Panc1 (cell line): ENCODE results near the gene SPRYD3. TPM values are rescaled to one million over a fixed set of nuclear protein-coding genes. Genes with fewer than 3 reads are reported as not detected.

Experiments
- ATAC-seq: fragments of 200-7000 bp; cut with Tn5 transposase; 2 replicates; pipeline ENCODE4 v1.9.1; 2020; ENCODE audit warnings: mild to moderate bottlenecking, moderate library complexity
- BruUV-seq: library from RNA; stranded (reverse); fragments of 400-500 nt; replicated peaks from 2 replicates; lab custom pipeline; 2021; lab: Mats Ljungman, UMichigan
- CTCF ChIA-PET: fragments of 300-600 bp; sonication (Branson Sonifier 250); formaldehyde crosslinking; loops from one replicate; lab custom pipeline; 2022; ENCODE audit warnings: antibody characterized with exemption; lab: Charles Lee
- POLR2A ChIA-PET: fragments of 300-600 bp; sonication (Branson Sonifier 250); formaldehyde crosslinking; loops from one replicate; lab custom pipeline; 2022; ENCODE audit warnings: antibody characterized with exemption; lab: Charles Lee
- DNase-seq: peaks from one replicate; pipeline ENCODE4 v3.0.0-alpha.2; 2010; ENCODE audit warnings: low read depth, low spot score
- H3K27ac ChIP-seq: 2 replicates; pipeline ENCODE4 v1.5.1; 2011; ENCODE audit warnings: mild to moderate bottlenecking, low read length, inconsistent platforms
- H3K27me3 ChIP-seq: fragments of 200-500 bp; sonication (Bioruptor generic); 2 replicates; pipeline ENCODE4 v1.6.0; 2014; ENCODE audit warnings: low read length, inconsistent platforms; ENCODE audit not compliant: control insufficient read depth, insufficient read depth
- H3K36me3 ChIP-seq: fragments of 200-500 bp; sonication (Bioruptor generic); 2 replicates; pipeline ENCODE4 v1.5.1; 2014; ENCODE audit warnings: inconsistent platforms, mild to moderate bottlenecking, low read length, moderate library complexity; ENCODE audit not compliant: control insufficient read depth, insufficient read depth
- H3K4me1 ChIP-seq: 2 replicates; pipeline ENCODE4 v1.5.1; 2011; ENCODE audit warnings: inconsistent platforms, mild to moderate bottlenecking, low read length, moderate library complexity; ENCODE audit not compliant: control insufficient read depth, insufficient read depth
- H3K4me3 ChIP-seq, 2 experiments: 2 replicates each; pipeline ENCODE4 v1.5.1; 2011 to 2012; ENCODE audit warnings: low read depth in 2 of 2, low read length in 2 of 2, mild to moderate bottlenecking in 2 of 2, inconsistent platforms in 1 of 2, moderate library complexity in 1 of 2
- H3K9me3 ChIP-seq: fragments of 200-500 bp; sonication (Bioruptor generic); 2 replicates; pipeline ENCODE4 v1.5.1; 2014; ENCODE audit warnings: low read depth, mild to moderate bottlenecking, inconsistent platforms, low read length, moderate library complexity; ENCODE audit not compliant: control insufficient read depth, insufficient read depth
- POLR2AphosphoS5 ChIP-seq: IDR thresholded peaks from 2 replicates; pipeline ENCODE4 v1.6.1; 2012; ENCODE audit warnings: mild to moderate bottlenecking, low read depth, low read length, moderate library complexity
- SIN3A ChIP-seq: IDR thresholded peaks from 2 replicates; pipeline ENCODE4 v1.6.1; 2012; ENCODE audit warnings: low read depth, mild to moderate bottlenecking, low read length, moderate library complexity, borderline replicate concordance; ENCODE audit not compliant: insufficient read depth
- TCF7L2 ChIP-seq: IDR thresholded peaks from 2 replicates; pipeline ENCODE4 v1.6.1; 2011; ENCODE audit warnings: mild to moderate bottlenecking, low read depth, low read length, inconsistent platforms
- in situ Hi-C: cut with HindIII; loops from 2 replicates; pipeline ENCODE4 v1.10.0; 2016; ENCODE audit warnings: low sequenced_read_pairs, low pct_unique_long_range_greater_than_20kb
- intact Hi-C: fragments of 100-400 bp; cut with micrococcal nuclease; formaldehyde crosslinking; loops from one replicate; pipeline ENCODE4 v1.10.0; 2022; ENCODE audit not compliant: unreplicated experiment
- total RNA-seq: library from RNA; stranded (reverse); gene quantifications from one replicate; pipeline ENCODE4 v1.2.1, GENCODE V29; 2021; ENCODE audit not compliant: unreplicated experiment
- TF ChIP-seq, protein P1 (sequence below), 2 experiments: IDR thresholded peaks; 2 replicates each; pipeline ENCODE4 v1.6.1; 2011 to 2012; ENCODE audit warnings: low read depth in 2 of 2, control low read depth in 1 of 2, low read length in 1 of 2, mild to moderate bottlenecking in 1 of 2, moderate library complexity in 1 of 2; ENCODE audit not compliant: insufficient read depth in 1 of 2
- TF ChIP-seq, protein P2 (sequence below): fragments of 450-650 bp; IDR thresholded peaks from 2 replicates; pipeline ENCODE4 v1.5.1; 2017; ENCODE audit warnings: mild to moderate bottlenecking

The SPRYD3 gene
- total RNA-seq, 1 experiment from 2014 or later, result 25.0 TPM

DNA sequence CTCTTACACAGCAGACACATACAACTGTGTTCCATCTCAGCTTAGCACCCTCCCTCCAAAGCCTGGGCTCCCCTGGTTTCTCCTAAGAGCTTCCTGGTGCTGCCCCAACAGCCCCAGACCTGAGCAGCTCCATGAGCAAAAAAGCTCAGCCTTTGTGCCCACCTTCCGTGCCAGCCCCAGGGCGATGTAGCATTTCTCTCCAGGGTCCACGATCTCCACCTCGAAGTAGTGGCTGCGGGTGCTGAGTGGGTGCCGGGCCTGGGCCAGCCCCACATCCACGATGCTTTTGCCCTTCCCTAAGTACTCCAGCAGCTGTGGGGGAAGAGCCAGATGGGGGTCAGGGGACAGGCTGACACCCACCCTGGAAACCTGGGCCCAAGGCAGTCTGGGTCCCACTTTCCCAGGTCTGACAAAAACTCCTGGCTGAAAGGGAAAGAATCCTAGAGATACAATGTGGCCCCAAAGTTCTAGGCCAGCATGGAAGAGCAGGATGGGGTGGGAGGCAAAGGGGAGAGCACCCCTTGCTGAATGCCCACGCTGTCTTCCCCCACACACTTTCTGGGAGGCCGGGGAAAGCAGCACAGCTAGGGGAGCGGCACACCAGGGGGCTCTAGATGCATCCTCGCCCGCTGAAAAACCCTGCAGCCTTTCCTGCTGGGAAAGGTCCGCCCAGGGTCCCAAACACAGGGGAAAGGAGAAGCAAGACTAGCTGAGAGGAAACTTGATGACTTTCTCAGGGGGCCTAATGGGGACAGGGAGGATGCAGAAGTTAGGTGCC, 11.0 kb downstream of the SPRYD3 start:
- no peaks in the 10 kb centered on the region for H3K27me3 ChIP-seq
- H3K9me3 ChIP-seq, result no peaks in the 10 kb centered on the region
- H3K4me3 ChIP-seq, result no peak overlapping the region
- H3K27ac ChIP-seq, result no peak overlapping the region
- H3K4me1 ChIP-seq, result no peaks in the 10 kb centered on the region; the same call in 1 of the 2 replicates
- BruUV-seq, result no TSS peak
- H3K36me3 ChIP-seq, result no peaks in the 10 kb centered on the region
- intact Hi-C loops (loop anchor here (10.0 kb wide), 1 partner anchor 87 kb away; no protein-coding TSS in a partner anchor), in situ Hi-C loops (no loop called here)
- ATAC-seq, result no peak
- ChIA-PET CTCF (no interaction called here), POLR2A (no interaction called here)
- DNase-seq, result no peak
- TF ChIP-seq TCF7L2 (no peak), SIN3A (no peak), POLR2AphosphoS5 (no peak)
- TF ChIP-seq, protein P1, sequence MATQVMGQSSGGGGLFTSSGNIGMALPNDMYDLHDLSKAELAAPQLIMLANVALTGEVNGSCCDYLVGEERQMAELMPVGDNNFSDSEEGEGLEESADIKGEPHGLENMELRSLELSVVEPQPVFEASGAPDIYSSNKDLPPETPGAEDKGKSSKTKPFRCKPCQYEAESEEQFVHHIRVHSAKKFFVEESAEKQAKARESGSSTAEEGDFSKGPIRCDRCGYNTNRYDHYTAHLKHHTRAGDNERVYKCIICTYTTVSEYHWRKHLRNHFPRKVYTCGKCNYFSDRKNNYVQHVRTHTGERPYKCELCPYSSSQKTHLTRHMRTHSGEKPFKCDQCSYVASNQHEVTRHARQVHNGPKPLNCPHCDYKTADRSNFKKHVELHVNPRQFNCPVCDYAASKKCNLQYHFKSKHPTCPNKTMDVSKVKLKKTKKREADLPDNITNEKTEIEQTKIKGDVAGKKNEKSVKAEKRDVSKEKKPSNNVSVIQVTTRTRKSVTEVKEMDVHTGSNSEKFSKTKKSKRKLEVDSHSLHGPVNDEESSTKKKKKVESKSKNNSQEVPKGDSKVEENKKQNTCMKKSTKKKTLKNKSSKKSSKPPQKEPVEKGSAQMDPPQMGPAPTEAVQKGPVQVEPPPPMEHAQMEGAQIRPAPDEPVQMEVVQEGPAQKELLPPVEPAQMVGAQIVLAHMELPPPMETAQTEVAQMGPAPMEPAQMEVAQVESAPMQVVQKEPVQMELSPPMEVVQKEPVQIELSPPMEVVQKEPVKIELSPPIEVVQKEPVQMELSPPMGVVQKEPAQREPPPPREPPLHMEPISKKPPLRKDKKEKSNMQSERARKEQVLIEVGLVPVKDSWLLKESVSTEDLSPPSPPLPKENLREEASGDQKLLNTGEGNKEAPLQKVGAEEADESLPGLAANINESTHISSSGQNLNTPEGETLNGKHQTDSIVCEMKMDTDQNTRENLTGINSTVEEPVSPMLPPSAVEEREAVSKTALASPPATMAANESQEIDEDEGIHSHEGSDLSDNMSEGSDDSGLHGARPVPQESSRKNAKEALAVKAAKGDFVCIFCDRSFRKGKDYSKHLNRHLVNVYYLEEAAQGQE (IDR thresholded peaks at IDR 0.05; ENCODE audit: insufficient read depth in 1 of 2, low read depth in 2 of 2, low read length in 1 of 2), result no peak
- TF ChIP-seq, protein P2, sequence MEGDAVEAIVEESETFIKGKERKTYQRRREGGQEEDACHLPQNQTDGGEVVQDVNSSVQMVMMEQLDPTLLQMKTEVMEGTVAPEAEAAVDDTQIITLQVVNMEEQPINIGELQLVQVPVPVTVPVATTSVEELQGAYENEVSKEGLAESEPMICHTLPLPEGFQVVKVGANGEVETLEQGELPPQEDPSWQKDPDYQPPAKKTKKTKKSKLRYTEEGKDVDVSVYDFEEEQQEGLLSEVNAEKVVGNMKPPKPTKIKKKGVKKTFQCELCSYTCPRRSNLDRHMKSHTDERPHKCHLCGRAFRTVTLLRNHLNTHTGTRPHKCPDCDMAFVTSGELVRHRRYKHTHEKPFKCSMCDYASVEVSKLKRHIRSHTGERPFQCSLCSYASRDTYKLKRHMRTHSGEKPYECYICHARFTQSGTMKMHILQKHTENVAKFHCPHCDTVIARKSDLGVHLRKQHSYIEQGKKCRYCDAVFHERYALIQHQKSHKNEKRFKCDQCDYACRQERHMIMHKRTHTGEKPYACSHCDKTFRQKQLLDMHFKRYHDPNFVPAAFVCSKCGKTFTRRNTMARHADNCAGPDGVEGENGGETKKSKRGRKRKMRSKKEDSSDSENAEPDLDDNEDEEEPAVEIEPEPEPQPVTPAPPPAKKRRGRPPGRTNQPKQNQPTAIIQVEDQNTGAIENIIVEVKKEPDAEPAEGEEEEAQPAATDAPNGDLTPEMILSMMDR, result no peak

DNA sequence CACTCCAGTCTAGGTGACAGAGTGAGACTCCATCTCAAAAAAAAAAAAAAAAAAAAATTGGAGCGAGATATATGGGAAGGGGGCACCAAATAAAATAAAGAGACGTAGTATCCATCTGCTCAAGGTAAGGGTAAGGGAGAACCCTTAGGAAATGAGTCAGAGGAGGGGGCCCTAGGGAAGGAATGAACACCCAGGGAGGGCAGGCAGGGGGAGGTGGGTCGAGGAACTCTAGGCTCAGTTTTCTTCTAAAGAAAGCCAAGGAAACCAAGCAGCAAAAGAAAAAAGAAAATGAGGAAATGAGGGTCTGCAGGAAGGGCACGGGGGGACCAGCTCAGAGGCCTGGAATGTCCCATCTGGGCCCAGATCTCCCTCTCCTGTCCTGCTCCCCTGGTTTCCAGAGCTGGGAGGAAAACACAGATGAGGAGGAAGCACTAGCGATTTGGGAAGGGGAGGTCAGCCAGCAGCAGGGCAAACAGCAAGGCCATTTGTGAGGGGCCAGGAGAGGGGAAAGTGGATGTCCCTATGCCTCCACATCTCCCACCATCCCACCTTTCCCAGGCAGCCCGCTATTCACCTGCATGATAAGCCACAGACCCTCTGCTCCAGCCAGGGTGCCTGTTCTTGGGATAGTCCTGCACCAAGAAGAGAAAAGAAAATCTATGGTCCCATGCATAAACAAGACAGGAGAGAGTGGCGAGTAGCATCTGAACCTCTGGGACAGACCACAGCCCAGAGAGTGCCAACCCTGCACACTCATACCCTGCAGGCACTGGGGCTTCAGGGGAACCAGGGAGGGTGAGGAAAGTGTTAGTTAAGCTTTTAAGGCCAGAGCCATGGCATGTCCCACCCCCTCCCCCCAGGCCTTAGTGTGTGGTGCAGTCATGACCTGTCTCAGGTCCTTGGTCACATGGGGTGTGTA, 11.9 kb downstream of the SPRYD3 start:
- no TSS peak for BruUV-seq

More for the DNA sequence above, 11.9 kb downstream of the SPRYD3 start:
- TF ChIP-seq, protein P1 (IDR thresholded peaks at IDR 0.05; ENCODE audit: insufficient read depth in 1 of 2, low read depth in 2 of 2, low read length in 1 of 2), result no peak
- TF ChIP-seq SIN3A, result no peak
- no peak for TF ChIP-seq TCF7L2
- TF ChIP-seq, protein P2, result no peak
- TF ChIP-seq POLR2AphosphoS5, result no peak
- no peaks in the 10 kb centered on the region; the same call in 1 of the 2 replicates for H3K36me3 ChIP-seq
- in situ Hi-C loops (no loop called here), intact Hi-C loops (loop anchor here (10.0 kb wide), 1 partner anchor 87 kb away; no protein-coding TSS in a partner anchor)
- POLR2A ChIA-PET, result interaction anchor here (0.6 kb wide), 1 partner anchor 114 kb away, joined by 7 read pairs; no protein-coding TSS in a partner anchor
- H3K9me3 ChIP-seq, result no peaks in the 10 kb centered on the region
- CTCF ChIA-PET, result interaction anchor here (0.5 to 2.6 kb wide), 4 partner anchors 9 to 33 kb away, joined by 3 to 43 read pairs (median 4); no protein-coding TSS in a partner anchor
- H3K4me3 ChIP-seq, result no peak overlapping the region
- no peaks in the 10 kb centered on the region; the same call in 1 of the 2 replicates for H3K4me1 ChIP-seq
- H3K27ac ChIP-seq, result no peak overlapping the region
- ATAC-seq (no peak), DNase-seq (no peak)
- H3K27me3 ChIP-seq, result no peaks in the 10 kb centered on the region
